Measurements from ENCODE around the gene OR52E1.

GRCh38 chr11:5040876-5041275 is 28.5 kb upstream of the OR52E1 start:
- TF ChIP-seq EP300 (IDR thresholded peaks at IDR 0.05; ENCODE audit: low read length), result no peak
- TF ChIP-seq HBP1 (CRISPR knock-in tag; IDR thresholded peaks at IDR 0.05), result no peak
- TF ChIP-seq GABPA (tag; conservative IDR thresholded peaks at IDR 0.05; ENCODE audit: low read depth), result no peak
- TF ChIP-seq ZZZ3 (IDR thresholded peaks at IDR 0.05), result no peak
- TF ChIP-seq XRCC5 (IDR thresholded peaks at IDR 0.05; ENCODE audit: low read depth, low read length), result no peak
- no peak for TF ChIP-seq MEF2D (tag; conservative IDR thresholded peaks at IDR 0.05; ENCODE audit: low read depth)
- no peak for TF ChIP-seq CEBPB (tag; IDR thresholded peaks at IDR 0.05)
- TF ChIP-seq FOSL1 (tag; conservative IDR thresholded peaks at IDR 0.05), result no peak
- no peak for TF ChIP-seq ZNF121 (CRISPR knock-in tag; conservative IDR thresholded peaks at IDR 0.05)
